ENCODE results near the gene LHFPL4. TPM values are rescaled to one million over a fixed set of nuclear protein-coding genes. Genes with fewer than 3 reads are reported as not detected.

LHFPL4 gene
- total RNA-seq, 1 donor from 2014 or later = 0.55 TPM

GRCh38 chr3:9491506-9491905 is 62.1 kb downstream of the LHFPL4 start:
- DNase-seq (ENCODE audit: low spot score, unreplicated experiment) = no peak
- no peak overlapping the region for H3K4me3 Mint-ChIP-seq (ENCODE audit: low read depth)
- H3K4me1 Mint-ChIP-seq (ENCODE audit: low read depth) = no peaks in the 10 kb centered on the region
- no peak overlapping the region for H3K27ac Mint-ChIP-seq
- H3K27me3 Mint-ChIP-seq = no peaks in the 10 kb centered on the region
- H3K36me3 Mint-ChIP-seq (ENCODE audit: insufficient read depth) = peaks cover 10% of the 10 kb centered on the region
- TF ChIP-seq CTCF (IDR thresholded peaks at IDR 0.05; ENCODE audit: unreplicated experiment) = no peak
- peaks cover 8% of the 10 kb centered on the region for H3K9me3 Mint-ChIP-seq (ENCODE audit: low read depth)

- no peak overlapping the region for H3K4me3 Mint-ChIP-seq (ENCODE audit: low read depth)
- peaks cover 44% of the 10 kb centered on the region for H3K36me3 Mint-ChIP-seq (ENCODE audit: insufficient read depth)
- no peaks in the 10 kb centered on the region for H3K4me1 Mint-ChIP-seq (ENCODE audit: low read depth)
- no peak for DNase-seq (ENCODE audit: low spot score, unreplicated experiment)
- H3K27ac Mint-ChIP-seq = no peak overlapping the region
- H3K9me3 Mint-ChIP-seq (ENCODE audit: low read depth) = peaks cover 9% of the 10 kb centered on the region
- TF ChIP-seq CTCF (IDR thresholded peaks at IDR 0.05; ENCODE audit: unreplicated experiment) = no peak
- no peaks in the 10 kb centered on the region for H3K27me3 Mint-ChIP-seq
These were observed 68.4 kb downstream of the LHFPL4 start for GRCh38 chr3:9485248-9485647.

- no peak for DNase-seq (ENCODE audit: low spot score, unreplicated experiment)
- Mint-ChIP-seq H3K36me3 (ENCODE audit: insufficient read depth) (peaks cover 54% of the 10 kb centered on the region), H3K4me3 (ENCODE audit: low read depth) (no peak overlapping the region), H3K27ac (no peak overlapping the region), H3K9me3 (ENCODE audit: low read depth) (no peaks in the 10 kb centered on the region), H3K27me3 (no peaks in the 10 kb centered on the region), H3K4me1 (ENCODE audit: low read depth) (no peaks in the 10 kb centered on the region)
- TF ChIP-seq CTCF (IDR thresholded peaks at IDR 0.05; ENCODE audit: unreplicated experiment) = no peak
These were observed 73.4 kb downstream of the LHFPL4 start for GRCh38 chr3:9480265-9480664.

GRCh38 chr3:9476935-9477334 is 76.7 kb downstream of the LHFPL4 start:
- Mint-ChIP-seq H3K27me3 (no peaks in the 10 kb centered on the region), H3K4me1 (ENCODE audit: low read depth) (no peaks in the 10 kb centered on the region), H3K9me3 (ENCODE audit: low read depth) (no peaks in the 10 kb centered on the region), H3K36me3 (ENCODE audit: insufficient read depth) (peaks cover 44% of the 10 kb centered on the region), H3K4me3 (ENCODE audit: low read depth) (no peak overlapping the region), H3K27ac (peak overlapping the region; percentile 54)
- TF ChIP-seq CTCF (IDR thresholded peaks at IDR 0.05; ENCODE audit: unreplicated experiment) = no peak
- no peak for DNase-seq (ENCODE audit: low spot score, unreplicated experiment)

- Mint-ChIP-seq H3K4me1 (ENCODE audit: low read depth) (no peaks in the 10 kb centered on the region), H3K27me3 (no peaks in the 10 kb centered on the region), H3K9me3 (ENCODE audit: low read depth) (no peaks in the 10 kb centered on the region), H3K4me3 (ENCODE audit: low read depth) (no peak overlapping the region), H3K27ac (no peak overlapping the region), H3K36me3 (ENCODE audit: insufficient read depth) (peaks cover 48% of the 10 kb centered on the region)
- no peak for DNase-seq (ENCODE audit: low spot score, unreplicated experiment)
- no peak for TF ChIP-seq CTCF (IDR thresholded peaks at IDR 0.05; ENCODE audit: unreplicated experiment)
These were observed 79.1 kb downstream of the LHFPL4 start for GRCh38 chr3:9474482-9474881.
